ENCODE data around the gene ZFAND2B.

- TF ChIP-seq CTCF (IDR thresholded peaks at IDR 0.05 in 8 of 11, conservative IDR thresholded peaks at IDR 0.05 in 3 of 11) (peak in 1 of 11 experiments; percentile 24), POLR2A (IDR thresholded peaks at IDR 0.05) (no peak), POLR2AphosphoS5 (IDR thresholded peaks at IDR 0.05) (no peak)
These were observed 28.0 kb upstream of the ZFAND2B start for GRCh38 chr2:219178377-219179175.

Data from spleen (tissue), 7 donors.